A549 (cell line): ENCODE results near the gene SLC22A9.

ENCODE experiments used
- CEBPB ChIP-seq, 2 experiments: fragments of >200 bp in 1 of 2; sonication (Bioruptor Twin) in 1 of 2; formaldehyde crosslinking in 1 of 2; IDR thresholded peaks; 2 replicates each; pipeline ENCODE4 v1.6.1; 2012 to 2016
- HDAC2 ChIP-seq: fragments of 200-600 bp; sonication (generic); IDR thresholded peaks from 2 replicates; pipeline ENCODE4 v1.6.1; 2016
- RAD21 ChIP-seq, 2 experiments: fragments of >200 bp in 1 of 2; sonication (Bioruptor Twin) in 1 of 2; formaldehyde crosslinking in 1 of 2; IDR thresholded peaks in 1 of 2; conservative IDR thresholded peaks in 1 of 2; 2 replicates in 1 of 2; 3 replicates in 1 of 2; pipeline ENCODE4 v1.6.1; 2012 to 2018; ENCODE audit warnings: inconsistent platforms in 1 of 2
- TF ChIP-seq, protein P1 (sequence below): fragments of >200 bp; sonication (Bioruptor Twin); formaldehyde crosslinking; IDR thresholded peaks from 3 replicates; pipeline ENCODE4 v1.5.1; 2016
- TF ChIP-seq, protein P2 (sequence below): IDR thresholded peaks from 2 replicates; pipeline ENCODE4 v1.6.1; 2012; ENCODE audit warnings: low read depth, borderline replicate concordance
- TF ChIP-seq, protein P3 (sequence below): IDR thresholded peaks from 2 replicates; pipeline ENCODE4 v1.6.1; 2012

DNA sequence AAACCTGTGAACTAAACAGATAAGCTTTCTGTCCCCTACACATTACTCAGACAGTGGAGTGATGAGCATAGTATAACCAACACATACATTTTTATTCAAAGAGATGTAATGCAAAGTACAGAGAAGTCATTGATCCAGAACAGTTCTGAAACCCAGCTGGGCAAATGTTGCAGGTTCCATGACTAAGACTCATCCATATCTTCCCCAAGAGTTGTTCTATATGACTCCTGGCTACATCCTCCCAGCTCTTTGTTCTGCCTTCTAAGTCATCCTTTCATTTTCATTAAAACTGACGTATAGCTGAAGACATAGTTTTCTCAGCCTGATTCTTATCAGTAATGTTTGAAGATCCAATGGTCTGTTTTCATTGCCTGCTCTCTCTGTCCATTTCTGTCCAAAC is 74.1 kb downstream of the SLC22A9 start:
- TF ChIP-seq, protein P1, sequence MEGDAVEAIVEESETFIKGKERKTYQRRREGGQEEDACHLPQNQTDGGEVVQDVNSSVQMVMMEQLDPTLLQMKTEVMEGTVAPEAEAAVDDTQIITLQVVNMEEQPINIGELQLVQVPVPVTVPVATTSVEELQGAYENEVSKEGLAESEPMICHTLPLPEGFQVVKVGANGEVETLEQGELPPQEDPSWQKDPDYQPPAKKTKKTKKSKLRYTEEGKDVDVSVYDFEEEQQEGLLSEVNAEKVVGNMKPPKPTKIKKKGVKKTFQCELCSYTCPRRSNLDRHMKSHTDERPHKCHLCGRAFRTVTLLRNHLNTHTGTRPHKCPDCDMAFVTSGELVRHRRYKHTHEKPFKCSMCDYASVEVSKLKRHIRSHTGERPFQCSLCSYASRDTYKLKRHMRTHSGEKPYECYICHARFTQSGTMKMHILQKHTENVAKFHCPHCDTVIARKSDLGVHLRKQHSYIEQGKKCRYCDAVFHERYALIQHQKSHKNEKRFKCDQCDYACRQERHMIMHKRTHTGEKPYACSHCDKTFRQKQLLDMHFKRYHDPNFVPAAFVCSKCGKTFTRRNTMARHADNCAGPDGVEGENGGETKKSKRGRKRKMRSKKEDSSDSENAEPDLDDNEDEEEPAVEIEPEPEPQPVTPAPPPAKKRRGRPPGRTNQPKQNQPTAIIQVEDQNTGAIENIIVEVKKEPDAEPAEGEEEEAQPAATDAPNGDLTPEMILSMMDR: no peak
- TF ChIP-seq CEBPB (IDR thresholded peaks at IDR 0.05) (no peak), HDAC2 (no peak), RAD21 (conservative IDR thresholded peaks at IDR 0.05 in 1 of 2, IDR thresholded peaks at IDR 0.05 in 1 of 2) (no peak)
- TF ChIP-seq, protein P2, sequence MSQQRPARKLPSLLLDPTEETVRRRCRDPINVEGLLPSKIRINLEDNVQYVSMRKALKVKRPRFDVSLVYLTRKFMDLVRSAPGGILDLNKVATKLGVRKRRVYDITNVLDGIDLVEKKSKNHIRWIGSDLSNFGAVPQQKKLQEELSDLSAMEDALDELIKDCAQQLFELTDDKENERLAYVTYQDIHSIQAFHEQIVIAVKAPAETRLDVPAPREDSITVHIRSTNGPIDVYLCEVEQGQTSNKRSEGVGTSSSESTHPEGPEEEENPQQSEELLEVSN: no peak
- TF ChIP-seq, protein P3, sequence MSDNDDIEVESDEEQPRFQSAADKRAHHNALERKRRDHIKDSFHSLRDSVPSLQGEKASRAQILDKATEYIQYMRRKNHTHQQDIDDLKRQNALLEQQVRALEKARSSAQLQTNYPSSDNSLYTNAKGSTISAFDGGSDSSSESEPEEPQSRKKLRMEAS: no peak
